DOHH2 (cell line): Measurements from ENCODE around the gene EHD4.

Source experiments
- H3F3A ChIP-seq: fragments of 200-600 bp; sonication (generic), shearing (Covaris generic); 2 replicates; pipeline ENCODE4 v1.6.0; 2016; ENCODE audit warnings: antibody characterized with exemption, mild to moderate bottlenecking; ENCODE audit not compliant: control insufficient read depth, insufficient read depth
- H3K27ac ChIP-seq: fragments of 200-600 bp; sonication (generic); 2 replicates; pipeline ENCODE4 v1.5.1; 2014; ENCODE audit warnings: low read depth, mild to moderate bottlenecking, low read length, moderate library complexity
- H3K27me3 ChIP-seq: fragments of 200-600 bp; sonication (generic); 2 replicates; pipeline ENCODE4 v1.6.1; 2014; ENCODE audit warnings: mild to moderate bottlenecking, low read length, mixed read lengths; ENCODE audit not compliant: control insufficient read depth
- H3K36me3 ChIP-seq: fragments of 200-600 bp; sonication (generic); 2 replicates; pipeline ENCODE4 v1.6.1; 2014; ENCODE audit warnings: mild to moderate bottlenecking, low read length, moderate library complexity, mixed read lengths; ENCODE audit not compliant: control insufficient read depth
- H3K4me1 ChIP-seq: fragments of 200-600 bp; sonication (generic); 2 replicates; pipeline ENCODE4 v1.6.1; 2014; ENCODE audit warnings: mild to moderate bottlenecking, low read length, mixed read lengths; ENCODE audit not compliant: control insufficient read depth
- H3K4me2 ChIP-seq: fragments of 200-600 bp; sonication (generic); 2 replicates; pipeline ENCODE4 v1.6.0; 2014; ENCODE audit warnings: mild to moderate bottlenecking, low read length, moderate library complexity
- H3K4me3 ChIP-seq: fragments of 200-600 bp; sonication (generic); 2 replicates; pipeline ENCODE4 v1.5.1; 2014; ENCODE audit warnings: mild to moderate bottlenecking, low read length, mixed read lengths
- H3K79me2 ChIP-seq: fragments of 200-600 bp; sonication (generic); 2 replicates; pipeline ENCODE4 v1.6.1; 2014; ENCODE audit warnings: mild to moderate bottlenecking, low read length, mixed read lengths; ENCODE audit not compliant: control insufficient read depth
- H3K9me2 ChIP-seq: fragments of 200-600 bp; sonication (generic); replicated peaks from 2 replicates; pipeline ENCODE4 v1.6.1; 2014; ENCODE audit warnings: mild to moderate bottlenecking, low read length, mixed read lengths; ENCODE audit not compliant: control insufficient read depth
- H3K9me3 ChIP-seq: fragments of 200-600 bp; sonication (generic); 2 replicates; pipeline ENCODE4 v1.6.1; 2014; ENCODE audit warnings: antibody characterized with exemption, low read length, mixed read lengths; ENCODE audit not compliant: control insufficient read depth, insufficient read depth
- H4K20me1 ChIP-seq: fragments of 200-600 bp; sonication (generic); 2 replicates; pipeline ENCODE4 v1.6.0; 2014; ENCODE audit warnings: low read depth, mild to moderate bottlenecking, antibody characterized with exemption, low read length, moderate library complexity; ENCODE audit not compliant: control insufficient read depth, insufficient read depth
- CTCF ChIP-seq: fragments of 200-600 bp; sonication (generic); IDR thresholded peaks from one replicate; pipeline ENCODE4 v1.5.1; 2014; ENCODE audit warnings: antibody characterized with exemption, mild to moderate bottlenecking, low read depth, low read length; ENCODE audit not compliant: poor library complexity, severe bottlenecking
- EZH2phosphoT487 ChIP-seq: fragments of 200-600 bp; sonication (generic); IDR thresholded peaks from 2 replicates; pipeline ENCODE4 v1.6.1; 2017; ENCODE audit warnings: borderline replicate concordance, mild to moderate bottlenecking, antibody characterized with exemption, low read length, moderate library complexity, mixed read lengths

Gene EHD4

GRCh38 chr15:41997845-41998244, 25.5 kb upstream of the EHD4 start:
- Histone ChIP-seq H3F3A (no peaks in the 10 kb centered on the region), H3K9me2 (no peaks in the 10 kb centered on the region), H3K36me3 (no peaks in the 10 kb centered on the region), H3K4me1 (no peaks in the 10 kb centered on the region; the same call in 1 of the 2 replicates), H3K4me2 (no peak overlapping the region), H4K20me1 (no peaks in the 10 kb centered on the region), H3K79me2 (no peaks in the 10 kb centered on the region), H3K27me3 (peaks cover 4% of the 10 kb centered on the region), H3K27ac (no peak overlapping the region), H3K4me3 (no peak overlapping the region), H3K9me3 (no peaks in the 10 kb centered on the region)
- TF ChIP-seq EZH2phosphoT487 (no peak), CTCF (no peak)

GRCh38 chr15:41996921-41997592, 24.7 kb upstream of the EHD4 start:
- Histone ChIP-seq H3K79me2 (no peaks in the 10 kb centered on the region), H3K4me1 (no peaks in the 10 kb centered on the region; the same call in 1 of the 2 replicates), H3K9me2 (no peaks in the 10 kb centered on the region), H4K20me1 (no peaks in the 10 kb centered on the region), H3K4me2 (no peak overlapping the region), H3K4me3 (no peak overlapping the region), H3K36me3 (no peaks in the 10 kb centered on the region), H3K27me3 (peaks cover 4% of the 10 kb centered on the region), H3K27ac (no peak overlapping the region), H3K9me3 (no peaks in the 10 kb centered on the region), H3F3A (no peaks in the 10 kb centered on the region)
- no peak for TF ChIP-seq CTCF
- no peak for TF ChIP-seq EZH2phosphoT487

GRCh38 chr15:41996376-41996775, 24.0 kb upstream of the EHD4 start:
- H3F3A ChIP-seq: no peaks in the 10 kb centered on the region
- H3K4me2 ChIP-seq: no peak overlapping the region
- H3K9me2 ChIP-seq: no peaks in the 10 kb centered on the region
- no peaks in the 10 kb centered on the region; the same call in 1 of the 2 replicates for H3K4me1 ChIP-seq
- no peak overlapping the region for H3K4me3 ChIP-seq
- H3K27me3 ChIP-seq: peaks cover 4% of the 10 kb centered on the region
- no peaks in the 10 kb centered on the region for H3K9me3 ChIP-seq
- H3K36me3 ChIP-seq: no peaks in the 10 kb centered on the region
- no peaks in the 10 kb centered on the region for H4K20me1 ChIP-seq
- TF ChIP-seq EZH2phosphoT487: no peak
- no peak for TF ChIP-seq CTCF
- H3K27ac ChIP-seq: no peak overlapping the region
- no peaks in the 10 kb centered on the region for H3K79me2 ChIP-seq
